ENCODE measurements around the gene KAT7.
"Not testable (repeated sequence)": the region's sequence is repeated elsewhere in the genome, so short reads cannot be mapped to it uniquely, and the experiment has no call there.

Gene KAT7

GRCh38 chr17:49814781-49815529 lies 26.5 kb downstream of the KAT7 start:
- DNase-seq = no peak

GRCh38 chr17:49815761-49816281 lies 27.3 kb downstream of the KAT7 start:
- DNase-seq = no peak

GRCh38 chr17:49817993-49818392 lies 29.5 kb downstream of the KAT7 start:
- DNase-seq = no peak

- no peak for DNase-seq
Measured at GRCh38 chr17:49819138-49819537, 30.7 kb downstream of the KAT7 start.

GRCh38 chr17:49819651-49820050 lies 31.2 kb downstream of the KAT7 start:
- no peak for DNase-seq

- no peak for DNase-seq
Measured at GRCh38 chr17:49820773-49821172, 32.3 kb downstream of the KAT7 start.

GRCh38 chr17:49821466-49821865 lies 33.0 kb downstream of the KAT7 start:
- DNase-seq = no peak

GRCh38 chr17:49821916-49822315 lies 33.4 kb downstream of the KAT7 start:
- no peak for DNase-seq

- DNase-seq = no peak
Measured at GRCh38 chr17:49822829-49823228, 34.3 kb downstream of the KAT7 start.

GRCh38 chr17:49823614-49824013 lies 35.1 kb downstream of the KAT7 start:
- no peak for DNase-seq

GRCh38 chr17:49825645-49826044 lies 37.2 kb downstream of the KAT7 start:
- DNase-seq = no peak

GRCh38 chr17:49828325-49828724 lies 39.8 kb downstream of the KAT7 start:
- not testable (repeated sequence) for DNase-seq

GRCh38 chr17:49829026-49829425 lies 40.5 kb downstream of the KAT7 start:
- DNase-seq = no peak

GRCh38 chr17:49830605-49831004 lies 42.1 kb downstream of the KAT7 start:
- DNase-seq = no peak

- no peak for DNase-seq
Measured at GRCh38 chr17:49832840-49833599, 44.5 kb downstream of the KAT7 start.

- DNase-seq = no peak
Measured at GRCh38 chr17:49834118-49834743, 45.8 kb downstream of the KAT7 start.

GRCh38 chr17:49835472-49835871 lies 47.0 kb downstream of the KAT7 start:
- no peak for DNase-seq

GRCh38 chr17:49836111-49837030 lies 47.9 kb downstream of the KAT7 start:
- DNase-seq = no peak

- DNase-seq = no peak
Measured at GRCh38 chr17:49839455-49839854, 51.0 kb downstream of the KAT7 start.

GRCh38 chr17:49841548-49841947 lies 53.1 kb downstream of the KAT7 start:
- DNase-seq = no peak

- DNase-seq = no peak
Measured at GRCh38 chr17:49842371-49842770, 53.9 kb downstream of the KAT7 start.

GRCh38 chr17:49842846-49843245 lies 54.4 kb downstream of the KAT7 start:
- no peak for DNase-seq
